ENCODE measurements around the gene IFI44L. TPM values are rescaled to one million over a fixed set of nuclear protein-coding genes. Genes with fewer than 3 reads are reported as not detected.

The IFI44L gene
- total RNA-seq, 1 donor from 2014 or later, result 3.3 TPM

DNA sequence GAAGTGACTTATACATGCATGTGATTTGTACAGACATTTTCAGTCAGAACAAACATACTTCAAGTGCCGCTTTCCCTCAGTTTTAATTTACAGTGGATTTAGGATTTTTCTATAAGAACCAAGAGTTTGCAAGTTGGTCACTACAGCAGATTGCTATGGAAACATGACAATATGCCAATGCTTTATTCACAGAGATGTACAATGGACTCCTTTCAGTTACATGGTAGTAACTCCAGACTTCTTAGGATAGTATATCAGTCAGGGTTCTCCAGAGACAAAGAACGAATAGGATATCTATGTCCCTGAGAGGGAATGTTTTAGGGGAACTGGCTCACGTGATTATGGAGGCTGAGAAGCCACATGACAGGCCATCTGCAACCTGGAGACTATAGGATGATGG is 56.7 kb downstream of the IFI44L start:
- ATAC-seq (ENCODE audit: poor library complexity) (no peak), DNase-seq (no peak)
- intact Hi-C loops (cut with DNase I), result loop anchor here (10.0 kb wide), 1 partner anchor 532 kb away; no protein-coding TSS in a partner anchor

DNA sequence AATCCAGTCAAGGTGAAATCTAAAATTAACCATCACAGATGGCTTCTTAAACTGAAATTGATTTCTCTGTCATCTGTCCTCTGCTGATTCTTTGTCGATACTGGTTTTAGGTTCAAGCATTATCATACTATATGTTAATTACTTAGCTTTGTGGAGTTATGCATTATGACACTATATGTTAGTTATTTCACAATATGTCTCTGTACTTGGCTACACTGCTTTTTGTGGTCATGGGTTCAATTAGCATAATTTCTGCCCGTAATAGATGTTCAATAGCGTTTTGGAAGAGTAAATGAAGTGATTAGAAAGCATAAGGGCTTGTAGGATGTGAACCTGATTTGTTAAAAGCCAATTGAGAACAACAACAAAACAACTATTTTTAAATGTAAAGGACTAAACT is 57.5 kb downstream of the IFI44L start:
- intact Hi-C loops (cut with DNase I), result loop anchor here (10.0 kb wide), 1 partner anchor 533 kb away; no protein-coding TSS in a partner anchor
- DNase-seq (no peak), ATAC-seq (ENCODE audit: poor library complexity) (no peak)

DNA sequence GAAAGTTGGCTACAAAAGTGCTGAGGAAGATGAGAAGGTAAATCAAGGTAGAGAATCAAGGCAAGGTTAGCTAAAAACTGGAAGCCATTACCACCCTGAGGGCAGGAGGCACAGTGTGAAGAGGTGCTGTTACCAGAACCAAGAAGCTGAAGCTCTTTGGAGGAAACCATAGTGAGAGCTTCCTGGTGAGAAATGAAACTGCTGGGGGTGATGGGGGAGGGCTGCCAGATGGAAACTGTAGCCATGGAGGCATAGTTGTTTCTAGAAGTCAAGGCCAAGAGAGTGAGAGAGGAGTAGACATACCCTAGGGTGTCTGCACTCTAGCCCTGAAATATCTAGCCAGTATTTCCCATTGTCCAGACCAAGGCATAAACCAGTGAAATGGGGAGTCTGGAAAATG is 58.1 kb downstream of the IFI44L start:
- no peak for DNase-seq
- ATAC-seq (ENCODE audit: poor library complexity), result no peak
- intact Hi-C loops (cut with DNase I), result loop anchor here (10.0 kb wide), 1 partner anchor 534 kb away; no protein-coding TSS in a partner anchor

DNA sequence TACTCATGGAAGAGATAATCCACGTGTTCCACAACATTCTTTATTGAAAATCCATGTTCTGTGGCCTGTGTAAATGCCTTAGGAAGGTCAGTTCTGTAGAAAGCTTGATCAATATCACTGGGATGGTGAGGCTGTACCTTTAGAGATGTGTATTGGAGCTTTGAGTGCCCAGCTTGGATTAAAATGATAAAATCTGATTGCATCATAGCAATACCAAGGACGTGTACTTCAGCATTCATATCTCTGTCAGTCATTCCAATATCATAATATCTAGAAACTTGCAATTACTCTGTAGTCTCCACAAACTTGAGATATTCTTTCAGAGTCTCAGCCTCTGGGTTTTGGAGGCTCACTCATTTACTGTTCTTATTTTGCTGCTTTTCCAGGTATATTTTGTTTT is 61.0 kb downstream of the IFI44L start:
- DNase-seq, result no peak
- ATAC-seq (ENCODE audit: poor library complexity), result no peak
- intact Hi-C loops (cut with DNase I), result no loop called here

DNA sequence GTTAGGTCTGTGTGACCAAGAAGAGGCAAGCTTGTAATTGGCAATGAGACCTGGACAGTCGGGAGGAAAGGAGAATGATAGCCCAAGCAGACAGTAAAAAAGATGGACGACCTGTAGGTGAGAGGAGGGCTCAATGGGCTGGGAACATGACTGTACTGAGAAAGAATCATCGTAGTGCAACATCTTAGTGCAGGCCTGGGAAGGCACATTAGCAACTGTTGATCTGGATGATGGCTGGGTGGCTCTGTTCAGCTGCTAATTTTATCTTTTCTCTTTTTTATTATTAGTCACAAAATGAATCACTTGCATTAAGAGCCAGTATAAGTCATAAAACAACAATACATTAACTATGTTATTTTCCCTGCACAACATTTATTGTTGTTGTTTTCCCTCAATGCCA is 62.2 kb downstream of the IFI44L start:
- DNase-seq, result no peak
- ATAC-seq (ENCODE audit: poor library complexity), result no peak
- intact Hi-C loops (cut with DNase I), result no loop called here

DNA sequence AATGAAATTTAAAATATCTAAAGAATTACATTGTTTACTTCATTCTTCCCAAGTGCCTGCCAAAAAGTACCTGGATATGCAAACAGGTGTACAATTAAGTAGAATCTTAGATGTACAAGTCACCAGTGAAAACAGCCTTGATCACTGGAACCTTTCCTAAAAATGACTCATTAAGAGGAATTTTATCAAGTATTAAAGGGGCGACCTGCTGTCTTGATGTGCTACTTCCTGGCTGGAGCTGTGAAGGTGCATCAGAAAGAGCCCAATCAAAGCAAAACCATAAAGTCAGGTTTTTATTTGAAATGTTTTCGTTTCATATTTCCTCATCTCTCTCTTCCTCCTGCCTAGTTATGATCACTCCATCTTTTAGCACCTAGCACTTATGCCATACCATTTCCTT is 62.8 kb downstream of the IFI44L start:
- ATAC-seq (ENCODE audit: poor library complexity), result no peak

DNA sequence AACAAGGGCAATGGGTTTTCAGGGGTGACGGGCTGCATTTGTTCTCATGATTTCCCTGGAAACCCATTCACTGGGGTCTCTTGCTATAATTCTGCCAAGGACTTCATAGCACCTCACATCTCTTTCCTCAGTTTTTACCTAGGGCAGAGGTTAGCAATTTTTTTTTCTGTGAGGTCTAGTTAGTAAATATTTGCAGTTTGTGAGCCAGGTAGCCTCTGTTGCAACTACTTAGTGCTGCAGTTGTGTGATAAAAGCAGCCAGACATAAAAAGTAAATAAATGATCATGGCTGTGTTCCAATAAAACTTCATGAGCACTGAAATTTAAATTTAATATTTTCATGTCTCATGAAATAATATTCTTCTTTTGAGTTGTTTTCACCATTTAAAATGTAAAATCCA is 67.1 kb downstream of the IFI44L start:
- DNase-seq, result no peak
- no peak for ATAC-seq (ENCODE audit: poor library complexity)
- intact Hi-C loops (cut with DNase I), result no loop called here

More for the DNA sequence above, 62.8 kb downstream of the IFI44L start:
- intact Hi-C loops (cut with DNase I), result no loop called here
- DNase-seq, result no peak

DNA sequence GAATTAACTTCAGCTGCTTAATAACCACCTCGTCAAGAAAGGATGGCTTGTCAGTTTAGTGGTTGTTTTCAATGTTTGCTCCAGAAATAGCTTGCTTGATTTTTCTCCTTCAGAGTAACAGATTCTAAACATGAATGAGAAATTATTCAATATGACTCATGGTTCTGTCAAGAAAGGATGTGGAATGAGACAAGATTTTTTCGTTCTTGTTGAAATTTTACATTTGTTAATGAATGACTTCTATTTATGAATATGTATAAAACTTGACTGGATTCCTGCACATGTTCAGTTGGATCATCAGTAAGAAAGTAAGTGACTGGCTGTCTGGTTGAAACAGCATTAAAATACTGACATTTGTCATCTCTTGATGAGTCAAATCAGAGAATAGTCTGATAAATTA is 67.7 kb downstream of the IFI44L start:
- ATAC-seq (ENCODE audit: poor library complexity) (no peak), DNase-seq (no peak)
- intact Hi-C loops (cut with DNase I), result no loop called here

DNA sequence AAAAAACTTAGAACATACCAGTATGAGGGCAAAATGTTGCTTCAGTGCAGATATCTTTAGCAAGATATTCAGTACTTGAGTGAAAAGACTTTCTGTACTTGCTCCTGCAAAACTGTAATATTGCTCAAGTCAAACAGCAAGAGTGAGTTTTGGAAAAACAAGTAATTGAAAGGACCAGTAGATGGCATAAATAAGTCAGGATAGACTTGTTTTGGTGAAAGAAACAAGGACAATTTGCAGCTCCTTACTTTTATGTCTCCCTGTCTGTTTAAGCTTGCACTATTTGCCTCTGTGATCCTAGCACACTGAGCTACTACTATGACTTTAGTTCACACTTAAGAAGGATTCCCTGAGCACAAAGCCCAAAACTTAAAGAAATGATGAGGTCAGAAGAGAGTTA is 68.4 kb downstream of the IFI44L start:
- no peak for ATAC-seq (ENCODE audit: poor library complexity)
- no peak for DNase-seq
- intact Hi-C loops (cut with DNase I), result no loop called here

DNA sequence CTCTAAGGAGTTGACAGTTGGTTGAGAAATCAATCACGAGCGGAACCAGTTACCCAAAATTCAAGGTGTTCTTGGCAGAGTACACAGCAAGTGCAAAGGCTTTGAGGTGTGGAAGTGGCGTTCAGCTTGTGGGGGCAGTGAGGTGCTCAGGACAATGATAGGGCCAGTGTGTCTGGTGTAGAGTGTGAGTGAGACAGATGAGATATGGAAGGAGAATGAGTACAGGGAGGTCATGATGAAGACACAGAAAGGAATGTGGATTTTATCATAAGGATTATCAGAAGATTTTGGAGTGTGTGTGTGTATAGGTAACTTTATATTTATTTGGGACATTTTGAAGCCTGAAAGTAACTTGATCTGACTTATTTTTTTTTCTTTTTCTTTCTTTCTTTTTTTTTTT is 70.3 kb downstream of the IFI44L start:
- intact Hi-C loops (cut with DNase I), result no loop called here
- DNase-seq (no peak), ATAC-seq (ENCODE audit: poor library complexity) (no peak)

DNA sequence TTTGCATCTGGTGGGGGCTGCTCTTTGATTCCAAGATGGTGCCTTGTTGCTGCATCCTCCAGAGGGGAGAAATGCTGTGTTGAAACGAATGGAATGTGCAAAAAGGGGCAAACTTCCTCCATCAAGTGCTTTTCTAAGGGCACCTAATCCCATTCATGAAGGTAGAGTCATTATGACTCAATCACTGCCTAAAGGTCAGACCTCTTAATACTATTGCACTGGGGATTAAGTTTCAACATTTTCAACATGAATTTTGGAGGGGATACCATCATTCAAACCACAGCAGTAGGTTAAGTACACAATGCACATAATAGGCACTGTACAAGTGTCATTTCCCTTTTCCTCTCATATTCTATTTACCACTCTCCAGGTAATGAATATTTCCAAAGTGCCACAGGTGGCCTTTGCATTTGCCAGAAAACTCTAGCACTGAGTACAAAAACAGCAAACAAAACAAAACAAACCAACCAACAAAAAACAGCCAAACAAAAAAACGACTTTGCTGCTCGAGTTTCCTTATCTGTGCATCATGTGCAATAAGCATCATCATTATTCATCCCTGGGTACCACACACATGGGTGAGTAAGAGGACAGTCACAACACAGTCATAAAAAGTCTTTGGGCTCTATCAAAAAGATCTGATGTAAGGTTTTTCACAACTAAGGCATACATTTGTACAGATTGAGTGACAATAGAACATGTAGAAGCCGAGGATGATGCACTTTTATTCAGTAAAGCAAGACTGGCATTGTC is 71.9 kb downstream of the IFI44L start:
- no peak for DNase-seq
- ATAC-seq (ENCODE audit: poor library complexity), result no peak

More for the DNA sequence above, 71.9 kb downstream of the IFI44L start:
- intact Hi-C loops (cut with DNase I), result no loop called here

Other genes starting within 250 kb of the IFI44L start
- gene PTGFR, start 129.5 kb upstream of the IFI44L start, total RNA-seq, result 0.73 TPM
- 6.7 TPM for gene IFI44, start 29.4 kb downstream of the IFI44L start, total RNA-seq

Measured in Right ventricle myocardium superior (tissue), 1 donor.